CD4-positive, alpha-beta memory T cell (primary cell): Measurements from ENCODE around the gene SUFU. TPM values are rescaled to one million over a fixed set of nuclear protein-coding genes. Genes with fewer than 3 reads are reported as not detected.

Experiments
- CTCF ChIA-PET: fragments of 350-600 bp; sonication (Branson Sonifier 250); formaldehyde crosslinking; loops from one replicate; lab custom pipeline; 2021; ENCODE audit warnings: inconsistent platforms; ENCODE audit not compliant: partially characterized antibody; lab: Charles Lee
- POLR2A ChIA-PET: fragments of 350-600 bp; sonication (Branson Sonifier 250); formaldehyde crosslinking; loops from one replicate; lab custom pipeline; 2021; ENCODE audit not compliant: partially characterized antibody; lab: Charles Lee
- DNase-seq, 5 donors: peaks; one replicate each; pipeline versions ENCODE4 v3.0.0 to v3.0.0-alpha.2; 2020 to 2022; ENCODE audit warnings: mixed read lengths in 1 of 5
- H3K27ac ChIP-seq: one replicate; pipeline ENCODE4 v1.7.0; 2013; ENCODE audit warnings: low read depth, low read length
- H3K27me3 ChIP-seq: 2 replicates; pipeline ENCODE4 v1.7.0; 2013; ENCODE audit warnings: mild to moderate bottlenecking, low read length, moderate library complexity; ENCODE audit not compliant: insufficient read depth
- H3K36me3 ChIP-seq: 2 replicates; pipeline ENCODE4 v1.7.0; 2013; ENCODE audit warnings: mild to moderate bottlenecking, low read length, moderate library complexity; ENCODE audit not compliant: insufficient read depth
- H3K4me1 ChIP-seq: 2 replicates; pipeline ENCODE4 v1.7.0; 2013; ENCODE audit warnings: mild to moderate bottlenecking, low read length, moderate library complexity; ENCODE audit not compliant: insufficient read depth
- H3K4me3 ChIP-seq, 2 donors: one replicate each; pipeline ENCODE4 v1.7.0; 2013; ENCODE audit warnings: low read length in 2 of 2, mild to moderate bottlenecking in 1 of 2
- H3K9me3 ChIP-seq, 2 donors: one replicate each; pipeline ENCODE4 v1.7.0; 2013; ENCODE audit warnings: low read length in 2 of 2, control low read depth in 1 of 2; ENCODE audit not compliant: control insufficient read depth in 1 of 2
- H3K27ac Mint-ChIP-seq, 7 donors: one replicate each; pipeline ENCODE4 v1.8.0; 2020 to 2021; ENCODE audit warnings: mixed read lengths in 7 of 7, mild to moderate bottlenecking in 6 of 7, inconsistent platforms in 3 of 7, moderate library complexity in 3 of 7
- H3K27me3 Mint-ChIP-seq, 2 donors: one replicate each; pipeline ENCODE4 v1.8.0; 2020 to 2021; ENCODE audit warnings: mixed read lengths in 2 of 2
- H3K36me3 Mint-ChIP-seq, 2 donors: one replicate each; pipeline ENCODE4 v1.8.0; 2020 to 2021; ENCODE audit warnings: mixed read lengths in 2 of 2, inconsistent platforms in 1 of 2, mild to moderate bottlenecking in 1 of 2
- H3K4me1 Mint-ChIP-seq, 4 donors: one replicate each; pipeline ENCODE4 v1.8.0; 2020 to 2021; ENCODE audit warnings: mixed read lengths in 4 of 4, mild to moderate bottlenecking in 1 of 4
- H3K4me3 Mint-ChIP-seq, 8 donors: one replicate each; pipeline ENCODE4 v1.8.0; 2020 to 2021; ENCODE audit warnings: mixed read lengths in 8 of 8, mild to moderate bottlenecking in 7 of 8, moderate library complexity in 6 of 8, inconsistent platforms in 3 of 8
- H3K9me3 Mint-ChIP-seq, 8 donors: one replicate each; pipeline ENCODE4 v1.8.0; 2020 to 2021; ENCODE audit warnings: mixed read lengths in 8 of 8, mild to moderate bottlenecking in 5 of 8, inconsistent platforms in 3 of 8, moderate library complexity in 1 of 8
- intact Hi-C: fragments of 100-400 bp; cut with micrococcal nuclease; formaldehyde crosslinking; loops from one replicate; pipeline ENCODE4 v1.15.1; 2023
- polyA plus RNA-seq, 2 donors: library from polyadenylated mRNA; unstranded; fragments of 300-500 nt; fragmentation: Illumina TruSeq; gene quantifications; one replicate each; pipeline ENCODE4 v1.2.3, GENCODE V29; 2021
- total RNA-seq, 2 experiments: library from RNA; stranded (reverse); gene quantifications; one replicate each; pipeline ENCODE4 v1.2.3, GENCODE V29; 2021

Gene SUFU
- total and polyA plus RNA-seq, 4 experiments from 2014 or later: 2.0 to 22.0 (median 16.5) TPM

- H3K4me1 ChIP-seq: peaks cover 44% of the 10 kb centered on the region
- peaks cover 22% of the 10 kb centered on the region for H3K36me3 ChIP-seq
- no peaks in the 10 kb centered on the region for H3K9me3 Mint-ChIP-seq
- ChIA-PET CTCF (interaction anchor here (1.1 to 1.7 kb wide), 2 partner anchors 18 to 57 kb away, joined by 3 to 8 read pairs; no protein-coding TSS in a partner anchor), POLR2A (interaction anchor here (1.3 to 4.8 kb wide), 3 partner anchors 19 to 32 kb away, joined by 5 to 53 read pairs (median 5); partner anchors contain the start of gene TRIM8)
- intact Hi-C loops: loop anchor here (2.0 kb wide), 1 partner anchor 30 kb away; no protein-coding TSS in a partner anchor
- H3K27ac ChIP-seq: peak overlapping the region; percentile 70
- peak in 2 of 5 donors; percentile 28 to 50 for DNase-seq
- H3K9me3 ChIP-seq: no peaks in the 10 kb centered on the region
- no peaks in the 10 kb centered on the region for H3K27me3 Mint-ChIP-seq
- H3K4me1 Mint-ChIP-seq: peaks cover 27 to 49% (median 36%) of the 10 kb centered on the region in 4 donors
- no peaks in the 10 kb centered on the region for H3K27me3 ChIP-seq
- peak overlapping the region in 7 of 8 donors; percentile 35 to 84 (median 63) for H3K4me3 Mint-ChIP-seq
- peaks cover 10 to 26% of the 10 kb centered on the region in 2 donors for H3K36me3 Mint-ChIP-seq
- H3K4me3 ChIP-seq: no peak overlapping the region
- H3K27ac Mint-ChIP-seq: peak overlapping the region; percentile 94 to 99 (median 99)
These were observed 109.5 kb downstream of the SUFU start for GRCh38 chr10:102613286-102613685.

- ChIA-PET CTCF (interaction anchor here (0.9 to 2.0 kb wide), 5 partner anchors 18 to 57 kb away, joined by 3 to 9 read pairs (median 3); partner anchors contain the start of gene TRIM8), POLR2A (interaction anchor here (1.3 to 4.8 kb wide), 3 partner anchors 18 to 32 kb away, joined by 5 to 53 read pairs (median 5); partner anchors contain the start of gene TRIM8)
- Histone ChIP-seq H3K4me3 (no peak overlapping the region), H3K27ac (peak overlapping the region; percentile 70), H3K4me1 (peaks cover 44% of the 10 kb centered on the region), H3K9me3 (no peaks in the 10 kb centered on the region), H3K36me3 (peaks cover 26% of the 10 kb centered on the region), H3K27me3 (no peaks in the 10 kb centered on the region)
- DNase-seq: no peak
- Mint-ChIP-seq H3K27me3 (no peaks in the 10 kb centered on the region), H3K36me3 (peaks cover 15 to 30% of the 10 kb centered on the region in 2 donors), H3K4me3 (no peak overlapping the region), H3K4me1 (peaks cover 27 to 47% (median 36%) of the 10 kb centered on the region in 4 donors), H3K9me3 (no peaks in the 10 kb centered on the region), H3K27ac (peak overlapping the region; percentile 94 to 99 (median 99))
- intact Hi-C loops: loop anchor here (2.0 kb wide), 1 partner anchor 29 kb away; no protein-coding TSS in a partner anchor
These were observed 110.0 kb downstream of the SUFU start for GRCh38 chr10:102613785-102614184.

- intact Hi-C loops: no loop called here
- no peaks in the 10 kb centered on the region for H3K9me3 ChIP-seq
- no peaks in the 10 kb centered on the region for H3K27me3 Mint-ChIP-seq
- no peaks in the 10 kb centered on the region for H3K9me3 Mint-ChIP-seq
- DNase-seq: no peak
- H3K36me3 Mint-ChIP-seq: peaks cover 15 to 32% of the 10 kb centered on the region in 2 donors
- H3K36me3 ChIP-seq: peaks cover 28% of the 10 kb centered on the region
- H3K4me3 ChIP-seq: no peak overlapping the region
- H3K27me3 ChIP-seq: no peaks in the 10 kb centered on the region
- H3K27ac ChIP-seq: no peak overlapping the region
- CTCF ChIA-PET: interaction anchor here (0.5 to 2.0 kb wide), 6 partner anchors 18 to 137 kb away, joined by 3 to 9 read pairs (median 3); partner anchors contain the start of gene TRIM8
- peaks cover 39% of the 10 kb centered on the region for H3K4me1 ChIP-seq
- peak overlapping the region in 5 of 7 donors; percentile 35 to 86 (median 48) for H3K27ac Mint-ChIP-seq
- POLR2A ChIA-PET: interaction anchor here (1.4 kb wide), 1 partner anchor 30 kb away, joined by 6 read pairs; no protein-coding TSS in a partner anchor
- no peak overlapping the region for H3K4me3 Mint-ChIP-seq
- H3K4me1 Mint-ChIP-seq: peaks cover 25 to 37% (median 34%) of the 10 kb centered on the region in 4 donors
These were observed 111.1 kb downstream of the SUFU start for GRCh38 chr10:102614888-102615287.

- POLR2A ChIA-PET: interaction anchor here (1.4 kb wide), 1 partner anchor 29 kb away, joined by 6 read pairs; no protein-coding TSS in a partner anchor
- Mint-ChIP-seq H3K9me3 (no peaks in the 10 kb centered on the region), H3K4me3 (no peak overlapping the region), H3K36me3 (peaks cover 15 to 32% of the 10 kb centered on the region in 2 donors), H3K4me1 (peaks cover 24 to 35% (median 32%) of the 10 kb centered on the region in 4 donors), H3K27ac (peak overlapping the region in 5 of 7 donors; percentile 11 to 86 (median 48)), H3K27me3 (no peaks in the 10 kb centered on the region)
- CTCF ChIA-PET: interaction anchor here (0.8 to 2.0 kb wide), 2 partner anchors 19 to 30 kb away, joined by 3 to 9 read pairs; partner anchors contain the start of gene TRIM8
- no peaks in the 10 kb centered on the region for H3K9me3 ChIP-seq
- intact Hi-C loops: no loop called here
- H3K4me3 ChIP-seq: no peak overlapping the region
- DNase-seq: no peak
- H3K27me3 ChIP-seq: no peaks in the 10 kb centered on the region
- no peak overlapping the region for H3K27ac ChIP-seq
- H3K4me1 ChIP-seq: peaks cover 38% of the 10 kb centered on the region
- peaks cover 28% of the 10 kb centered on the region for H3K36me3 ChIP-seq
These were observed 111.6 kb downstream of the SUFU start for GRCh38 chr10:102615361-102615760.

- H3K27me3 Mint-ChIP-seq: no peaks in the 10 kb centered on the region
- no peak for DNase-seq
- no peak overlapping the region for H3K27ac ChIP-seq
- peaks cover 15 to 38% of the 10 kb centered on the region in 2 donors for H3K36me3 Mint-ChIP-seq
- no peaks in the 10 kb centered on the region for H3K9me3 ChIP-seq
- no peak overlapping the region for H3K4me3 Mint-ChIP-seq
- no peaks in the 10 kb centered on the region for H3K9me3 Mint-ChIP-seq
- H3K4me1 ChIP-seq: peaks cover 37% of the 10 kb centered on the region
- H3K36me3 ChIP-seq: peaks cover 28% of the 10 kb centered on the region
- no peaks in the 10 kb centered on the region for H3K27me3 ChIP-seq
- H3K4me3 ChIP-seq: no peak overlapping the region
- ChIA-PET CTCF (interaction anchor here (2.0 kb wide), 1 partner anchor 29 kb away, joined by 9 read pairs; the partner anchor contains the start of gene TRIM8), POLR2A (interaction anchor here (1.4 kb wide), 1 partner anchor 29 kb away, joined by 6 read pairs; no protein-coding TSS in a partner anchor)
- H3K27ac Mint-ChIP-seq: peak overlapping the region in 4 of 7 donors; percentile 11 to 62 (median 44)
- intact Hi-C loops: no loop called here
- H3K4me1 Mint-ChIP-seq: peaks cover 19 to 31% (median 26%) of the 10 kb centered on the region in 4 donors
These were observed 112.4 kb downstream of the SUFU start for GRCh38 chr10:102616066-102616770.

- Mint-ChIP-seq H3K27me3 (no peaks in the 10 kb centered on the region), H3K4me1 (peaks cover 12 to 30% (median 20%) of the 10 kb centered on the region in 4 donors), H3K4me3 (no peak overlapping the region), H3K36me3 (peaks cover 15 to 38% of the 10 kb centered on the region in 2 donors), H3K27ac (peak overlapping the region in 3 of 7 donors; percentile 18 to 79 (median 36)), H3K9me3 (no peaks in the 10 kb centered on the region)
- no peak overlapping the region for H3K27ac ChIP-seq
- intact Hi-C loops: no loop called here
- no peaks in the 10 kb centered on the region for H3K9me3 ChIP-seq
- CTCF ChIA-PET: interaction anchor here (0.6 kb wide), 1 partner anchor 452 kb away, joined by 3 read pairs; no protein-coding TSS in a partner anchor
- no peak for DNase-seq
- POLR2A ChIA-PET: no interaction called here
- H3K27me3 ChIP-seq: no peaks in the 10 kb centered on the region
- peaks cover 35% of the 10 kb centered on the region for H3K4me1 ChIP-seq
- H3K36me3 ChIP-seq: peaks cover 28% of the 10 kb centered on the region
- no peak overlapping the region for H3K4me3 ChIP-seq
These were observed 113.3 kb downstream of the SUFU start for GRCh38 chr10:102617041-102617440.
